Measurements from ENCODE around the gene DOK5. TPM values are rescaled to one million over a fixed set of nuclear protein-coding genes. Genes with fewer than 3 reads are reported as not detected.

Gene DOK5
- total RNA-seq, 1 donor from 2014 or later: not detected

GRCh38 chr20:54648421-54649142 is 173.2 kb downstream of the DOK5 start:
- DNase-seq: no peak
- H3K27ac Mint-ChIP-seq: no peak overlapping the region
- no peak for TF ChIP-seq CTCF (IDR thresholded peaks at IDR 0.05)
- intact Hi-C loops (cut with micrococcal nuclease): loop anchor here (2.0 to 5.0 kb wide), 3 partner anchors 20 to 1236 kb away; no protein-coding TSS in a partner anchor
- no peak overlapping the region for H3K4me3 Mint-ChIP-seq
- CTCF ChIA-PET: interaction anchor here (0.6 to 2.0 kb wide), 12 partner anchors 8 to 552 kb away, joined by 3 to 9 read pairs (median 4); partner anchors contain the start of gene PFDN4
- H3K27me3 Mint-ChIP-seq: peaks cover 6% of the 10 kb centered on the region
- POLR2A ChIA-PET: no interaction called here
- H3K36me3 Mint-ChIP-seq (ENCODE audit: low read depth): no peaks in the 10 kb centered on the region
- no peak for ATAC-seq (ENCODE audit: low read depth)
- no peaks in the 10 kb centered on the region for H3K4me1 Mint-ChIP-seq
- H3K9me3 Mint-ChIP-seq: no peaks in the 10 kb centered on the region

GRCh38 chr20:54649511-54649962 is 174.1 kb downstream of the DOK5 start:
- Mint-ChIP-seq H3K9me3 (no peaks in the 10 kb centered on the region), H3K4me3 (no peak overlapping the region), H3K4me1 (no peaks in the 10 kb centered on the region), H3K36me3 (ENCODE audit: low read depth) (no peaks in the 10 kb centered on the region), H3K27ac (no peak overlapping the region), H3K27me3 (peaks cover 7% of the 10 kb centered on the region)
- ATAC-seq (ENCODE audit: low read depth): peak; percentile 28
- peak; percentile 68 for TF ChIP-seq CTCF (IDR thresholded peaks at IDR 0.05)
- ChIA-PET CTCF (no interaction called here), POLR2A (no interaction called here)
- peak; percentile 24 for DNase-seq
- intact Hi-C loops (cut with micrococcal nuclease): loop anchor here (2.0 to 5.0 kb wide), 3 partner anchors 19 to 1237 kb away; no protein-coding TSS in a partner anchor

- DNase-seq (no peak), ATAC-seq (ENCODE audit: low read depth) (no peak)
- intact Hi-C loops (cut with micrococcal nuclease): no loop called here
- ChIA-PET POLR2A (no interaction called here), CTCF (no interaction called here)
- H3K27me3 Mint-ChIP-seq: peaks cover 7% of the 10 kb centered on the region
- H3K36me3 Mint-ChIP-seq (ENCODE audit: low read depth): no peaks in the 10 kb centered on the region
- no peak for TF ChIP-seq CTCF (IDR thresholded peaks at IDR 0.05)
- H3K4me1 Mint-ChIP-seq: no peaks in the 10 kb centered on the region
- H3K4me3 Mint-ChIP-seq: no peak overlapping the region
- H3K27ac Mint-ChIP-seq: no peak overlapping the region
- H3K9me3 Mint-ChIP-seq: no peaks in the 10 kb centered on the region
These were observed 174.8 kb downstream of the DOK5 start for GRCh38 chr20:54650052-54650719.

GRCh38 chr20:54651252-54651651 is 175.9 kb downstream of the DOK5 start:
- DNase-seq: no peak
- Mint-ChIP-seq H3K27me3 (peaks cover 7% of the 10 kb centered on the region), H3K27ac (no peak overlapping the region), H3K9me3 (no peaks in the 10 kb centered on the region), H3K4me3 (no peak overlapping the region), H3K4me1 (no peaks in the 10 kb centered on the region), H3K36me3 (ENCODE audit: low read depth) (no peaks in the 10 kb centered on the region)
- intact Hi-C loops (cut with micrococcal nuclease): no loop called here
- no peak for ATAC-seq (ENCODE audit: low read depth)
- ChIA-PET CTCF (interaction anchor here (0.7 to 1.3 kb wide), 2 partner anchors 9 to 428 kb away, joined by 3 read pairs; no protein-coding TSS in a partner anchor), POLR2A (interaction anchor here (0.6 kb wide), 1 partner anchor 9 kb away, joined by 4 read pairs; no protein-coding TSS in a partner anchor)
- TF ChIP-seq CTCF (IDR thresholded peaks at IDR 0.05): no peak

GRCh38 chr20:54654450-54654849 is 179.1 kb downstream of the DOK5 start:
- ATAC-seq (ENCODE audit: low read depth) (no peak), DNase-seq (no peak)
- CTCF ChIA-PET: no interaction called here
- no peak for TF ChIP-seq CTCF (IDR thresholded peaks at IDR 0.05)
- Mint-ChIP-seq H3K27me3 (peaks cover 6% of the 10 kb centered on the region), H3K36me3 (ENCODE audit: low read depth) (no peaks in the 10 kb centered on the region), H3K27ac (no peak overlapping the region), H3K9me3 (no peaks in the 10 kb centered on the region), H3K4me1 (no peaks in the 10 kb centered on the region), H3K4me3 (no peak overlapping the region)
- intact Hi-C loops (cut with micrococcal nuclease): no loop called here
- POLR2A ChIA-PET: no interaction called here

All from activated B cell treated with CpG ODN at 0.5 μM for 24 hours (primary cell).